Left ventricle myocardium inferior (tissue), 1 donor: ENCODE results near the gene OPHN1. TPM values are rescaled to one million over a fixed set of nuclear protein-coding genes. Genes with fewer than 3 reads are reported as not detected.

Experiments
- DNase-seq: peaks from one replicate; pipeline ENCODE4 v3.0.0-alpha.2; 2020
- H3K27ac ChIP-seq: fragments of 200-600 bp; replicated peaks from 2 replicates; pipeline ENCODE4 v1.8.0; 2021
- H3K27me3 ChIP-seq: fragments of 200-600 bp; 2 replicates; pipeline ENCODE4 v1.8.0; 2021; ENCODE audit warnings: low read depth
- H3K36me3 ChIP-seq: fragments of 200-600 bp; 2 replicates; pipeline ENCODE4 v1.8.0; 2021
- H3K4me1 ChIP-seq: fragments of 200-600 bp; 2 replicates; pipeline ENCODE4 v1.8.0; 2021
- H3K4me3 ChIP-seq: fragments of 200-600 bp; 2 replicates; pipeline ENCODE4 v1.8.0; 2021; ENCODE audit warnings: mild to moderate bottlenecking, moderate library complexity
- H3K9me3 ChIP-seq: fragments of 200-600 bp; replicated peaks from 2 replicates; pipeline ENCODE4 v1.8.0; 2021
- intact Hi-C: fragments of 100-400 bp; cut with micrococcal nuclease; formaldehyde crosslinking; loops from one replicate; pipeline ENCODE4 v1.11.0; 2022
- total RNA-seq: library from RNA; stranded (reverse); fragmentation: NEBNext Ultra II Directional; extraction: Animal tissue kit (Norgen Biotek cat#: 25700); gene quantifications from one replicate; pipeline ENCODE4 v1.2.1, GENCODE V29; 2021
- TF ChIP-seq, protein P1 (sequence below): fragments of 200-600 bp; IDR thresholded peaks from 2 replicates; pipeline ENCODE4 v1.8.0; 2021; ENCODE audit warnings: antibody characterized with exemption, mild to moderate bottlenecking, borderline replicate concordance
- donor health status: DM: no; HTN: yes; CAD: no; lungs with severe emphysema.

OPHN1 gene
- total RNA-seq, 1 donor from 2014 or later, result 5.0 TPM

- Histone ChIP-seq H3K27ac (no peak overlapping the region), H3K27me3 (no peaks in the 10 kb centered on the region), H3K4me3 (no peak overlapping the region), H3K36me3 (no peaks in the 10 kb centered on the region), H3K4me1 (no peaks in the 10 kb centered on the region), H3K9me3 (no peaks in the 10 kb centered on the region)
- TF ChIP-seq, protein P1, sequence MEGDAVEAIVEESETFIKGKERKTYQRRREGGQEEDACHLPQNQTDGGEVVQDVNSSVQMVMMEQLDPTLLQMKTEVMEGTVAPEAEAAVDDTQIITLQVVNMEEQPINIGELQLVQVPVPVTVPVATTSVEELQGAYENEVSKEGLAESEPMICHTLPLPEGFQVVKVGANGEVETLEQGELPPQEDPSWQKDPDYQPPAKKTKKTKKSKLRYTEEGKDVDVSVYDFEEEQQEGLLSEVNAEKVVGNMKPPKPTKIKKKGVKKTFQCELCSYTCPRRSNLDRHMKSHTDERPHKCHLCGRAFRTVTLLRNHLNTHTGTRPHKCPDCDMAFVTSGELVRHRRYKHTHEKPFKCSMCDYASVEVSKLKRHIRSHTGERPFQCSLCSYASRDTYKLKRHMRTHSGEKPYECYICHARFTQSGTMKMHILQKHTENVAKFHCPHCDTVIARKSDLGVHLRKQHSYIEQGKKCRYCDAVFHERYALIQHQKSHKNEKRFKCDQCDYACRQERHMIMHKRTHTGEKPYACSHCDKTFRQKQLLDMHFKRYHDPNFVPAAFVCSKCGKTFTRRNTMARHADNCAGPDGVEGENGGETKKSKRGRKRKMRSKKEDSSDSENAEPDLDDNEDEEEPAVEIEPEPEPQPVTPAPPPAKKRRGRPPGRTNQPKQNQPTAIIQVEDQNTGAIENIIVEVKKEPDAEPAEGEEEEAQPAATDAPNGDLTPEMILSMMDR, result peak; percentile 57
- DNase-seq, result no peak
- intact Hi-C loops, result no loop called here
These were observed 287.2 kb downstream of the OPHN1 start for GRCh38 chrX:68146054-68146453.

GRCh38 chrX:68139791-68140190, 293.5 kb downstream of the OPHN1 start:
- Histone ChIP-seq H3K9me3 (no peaks in the 10 kb centered on the region), H3K4me1 (no peaks in the 10 kb centered on the region), H3K27me3 (no peaks in the 10 kb centered on the region), H3K36me3 (no peaks in the 10 kb centered on the region), H3K27ac (no peak overlapping the region), H3K4me3 (no peak overlapping the region)
- DNase-seq, result no peak
- intact Hi-C loops, result no loop called here
- TF ChIP-seq, protein P1, result no peak

GRCh38 chrX:68133181-68133580, 300.1 kb downstream of the OPHN1 start:
- intact Hi-C loops, result no loop called here
- DNase-seq, result no peak
- no peaks in the 10 kb centered on the region for H3K9me3 ChIP-seq
- H3K4me3 ChIP-seq, result no peak overlapping the region
- H3K27ac ChIP-seq, result no peak overlapping the region
- TF ChIP-seq, protein P1, result no peak
- H3K4me1 ChIP-seq, result no peaks in the 10 kb centered on the region
- no peaks in the 10 kb centered on the region for H3K36me3 ChIP-seq
- H3K27me3 ChIP-seq, result no peaks in the 10 kb centered on the region

- no peaks in the 10 kb centered on the region for H3K36me3 ChIP-seq
- H3K27ac ChIP-seq, result no peak overlapping the region
- no peaks in the 10 kb centered on the region for H3K4me1 ChIP-seq
- DNase-seq, result no peak
- intact Hi-C loops, result no loop called here
- H3K9me3 ChIP-seq, result no peaks in the 10 kb centered on the region
- H3K27me3 ChIP-seq, result no peaks in the 10 kb centered on the region
- H3K4me3 ChIP-seq, result no peak overlapping the region
- TF ChIP-seq, protein P1, result no peak
These were observed 300.5 kb downstream of the OPHN1 start for GRCh38 chrX:68132749-68133148.

DNA sequence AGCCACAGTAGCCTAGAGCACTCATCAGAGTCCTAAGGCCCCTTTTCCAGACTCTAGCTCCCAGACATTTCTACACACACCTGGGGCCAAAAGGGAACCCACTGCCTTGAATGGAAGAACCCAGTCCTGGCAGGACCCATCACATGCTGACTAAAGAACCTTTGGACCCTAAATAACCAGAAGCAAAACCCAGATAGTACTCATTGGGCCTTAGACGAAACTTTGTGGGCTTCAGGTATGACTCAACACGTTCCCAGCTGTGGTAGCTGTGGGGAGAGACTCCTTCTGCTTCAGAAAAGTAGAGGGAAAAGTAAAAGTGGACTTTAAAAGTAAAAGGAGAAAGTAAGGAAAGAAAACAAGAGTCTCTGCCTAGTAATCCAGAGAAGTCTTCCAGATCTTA, 311.5 kb downstream of the OPHN1 start:
- Histone ChIP-seq H3K27me3 (no peaks in the 10 kb centered on the region), H3K9me3 (peaks cover 4% of the 10 kb centered on the region), H3K36me3 (no peaks in the 10 kb centered on the region), H3K4me1 (no peaks in the 10 kb centered on the region), H3K27ac (no peak overlapping the region), H3K4me3 (no peak overlapping the region)
- DNase-seq, result no peak
- intact Hi-C loops, result no loop called here
- TF ChIP-seq, protein P1, result no peak

- Histone ChIP-seq H3K27me3 (no peaks in the 10 kb centered on the region), H3K4me1 (no peaks in the 10 kb centered on the region), H3K4me3 (no peak overlapping the region), H3K27ac (no peak overlapping the region), H3K9me3 (peaks cover 4% of the 10 kb centered on the region), H3K36me3 (no peaks in the 10 kb centered on the region)
- TF ChIP-seq, protein P1, result no peak
- DNase-seq, result no peak
- intact Hi-C loops, result no loop called here
These were observed 311.9 kb downstream of the OPHN1 start for GRCh38 chrX:68121371-68121770.
